ENCODE data around the gene ABCB8.

ABCB8 gene

DNA sequence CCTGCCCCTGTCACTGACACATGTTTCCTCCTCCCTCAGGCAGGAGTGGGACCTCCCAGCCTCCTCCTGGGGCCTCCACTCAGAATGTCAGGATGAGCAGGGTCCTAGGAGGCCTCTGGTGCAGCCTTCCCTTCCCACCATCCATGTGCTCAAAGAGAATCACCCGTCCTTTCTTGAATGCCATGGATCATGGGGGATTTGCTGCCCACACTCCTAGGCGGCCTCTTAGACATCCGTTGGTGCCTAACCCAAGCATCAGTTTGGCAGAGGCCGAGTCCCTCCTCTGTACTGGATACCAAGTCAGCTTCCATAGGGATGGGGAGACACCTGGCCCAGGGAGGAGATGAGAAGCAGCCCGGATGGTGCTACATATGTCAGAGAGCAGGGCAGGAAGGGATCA lies 30.4 kb upstream of the ABCB8 start:
- TF ChIP-seq, protein P1, sequence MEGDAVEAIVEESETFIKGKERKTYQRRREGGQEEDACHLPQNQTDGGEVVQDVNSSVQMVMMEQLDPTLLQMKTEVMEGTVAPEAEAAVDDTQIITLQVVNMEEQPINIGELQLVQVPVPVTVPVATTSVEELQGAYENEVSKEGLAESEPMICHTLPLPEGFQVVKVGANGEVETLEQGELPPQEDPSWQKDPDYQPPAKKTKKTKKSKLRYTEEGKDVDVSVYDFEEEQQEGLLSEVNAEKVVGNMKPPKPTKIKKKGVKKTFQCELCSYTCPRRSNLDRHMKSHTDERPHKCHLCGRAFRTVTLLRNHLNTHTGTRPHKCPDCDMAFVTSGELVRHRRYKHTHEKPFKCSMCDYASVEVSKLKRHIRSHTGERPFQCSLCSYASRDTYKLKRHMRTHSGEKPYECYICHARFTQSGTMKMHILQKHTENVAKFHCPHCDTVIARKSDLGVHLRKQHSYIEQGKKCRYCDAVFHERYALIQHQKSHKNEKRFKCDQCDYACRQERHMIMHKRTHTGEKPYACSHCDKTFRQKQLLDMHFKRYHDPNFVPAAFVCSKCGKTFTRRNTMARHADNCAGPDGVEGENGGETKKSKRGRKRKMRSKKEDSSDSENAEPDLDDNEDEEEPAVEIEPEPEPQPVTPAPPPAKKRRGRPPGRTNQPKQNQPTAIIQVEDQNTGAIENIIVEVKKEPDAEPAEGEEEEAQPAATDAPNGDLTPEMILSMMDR (IDR thresholded peaks at IDR 0.05; ENCODE audit: extremely low read depth, insufficient read depth, missing control alignments): no peak
- no peak for DNase-seq (ENCODE audit: low spot score)
- in situ Hi-C loops (cut with MboI; ENCODE audit: low pct_unique_long_range_greater_than_20kb, low sequenced_read_pairs, unreplicated experiment): no loop called here

DNA sequence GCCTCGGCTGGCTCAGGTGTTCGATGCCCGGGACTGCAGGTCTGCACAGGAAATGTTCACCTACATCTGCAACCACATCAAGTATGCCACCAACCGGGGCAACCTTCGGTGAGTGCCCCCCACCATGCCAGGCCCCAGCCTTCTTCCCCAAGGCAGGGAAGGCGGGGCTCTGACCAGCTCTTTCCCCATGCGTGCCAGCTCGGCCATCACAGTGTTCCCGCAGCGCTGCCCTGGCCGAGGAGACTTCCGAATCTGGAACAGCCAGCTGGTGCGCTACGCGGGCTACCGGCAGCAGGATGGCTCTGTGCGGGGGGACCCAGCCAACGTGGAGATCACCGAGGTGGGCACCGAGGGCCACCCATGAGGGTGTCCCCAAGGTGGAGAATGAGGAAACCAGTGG lies 29.9 kb upstream of the ABCB8 start:
- DNase-seq (ENCODE audit: low spot score): no peak
- TF ChIP-seq, protein P1 (IDR thresholded peaks at IDR 0.05; ENCODE audit: extremely low read depth, insufficient read depth, missing control alignments): no peak
- in situ Hi-C loops (cut with MboI; ENCODE audit: low pct_unique_long_range_greater_than_20kb, low sequenced_read_pairs, unreplicated experiment): no loop called here

DNA sequence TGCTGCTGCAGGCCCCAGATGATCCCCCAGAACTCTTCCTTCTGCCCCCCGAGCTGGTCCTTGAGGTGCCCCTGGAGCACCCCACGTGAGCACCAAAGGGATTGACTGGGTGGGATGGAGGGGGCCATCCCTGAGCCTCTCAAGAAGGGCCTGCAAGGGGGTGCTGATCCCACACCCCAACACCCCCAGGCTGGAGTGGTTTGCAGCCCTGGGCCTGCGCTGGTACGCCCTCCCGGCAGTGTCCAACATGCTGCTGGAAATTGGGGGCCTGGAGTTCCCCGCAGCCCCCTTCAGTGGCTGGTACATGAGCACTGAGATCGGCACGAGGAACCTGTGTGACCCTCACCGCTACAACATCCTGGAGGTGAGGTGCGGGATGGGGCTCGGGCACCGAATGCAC lies 29.2 kb upstream of the ABCB8 start:
- TF ChIP-seq, protein P1 (IDR thresholded peaks at IDR 0.05; ENCODE audit: extremely low read depth, insufficient read depth, missing control alignments): no peak
- in situ Hi-C loops (cut with MboI; ENCODE audit: low pct_unique_long_range_greater_than_20kb, low sequenced_read_pairs, unreplicated experiment): no loop called here
- DNase-seq (ENCODE audit: low spot score): no peak

DNA sequence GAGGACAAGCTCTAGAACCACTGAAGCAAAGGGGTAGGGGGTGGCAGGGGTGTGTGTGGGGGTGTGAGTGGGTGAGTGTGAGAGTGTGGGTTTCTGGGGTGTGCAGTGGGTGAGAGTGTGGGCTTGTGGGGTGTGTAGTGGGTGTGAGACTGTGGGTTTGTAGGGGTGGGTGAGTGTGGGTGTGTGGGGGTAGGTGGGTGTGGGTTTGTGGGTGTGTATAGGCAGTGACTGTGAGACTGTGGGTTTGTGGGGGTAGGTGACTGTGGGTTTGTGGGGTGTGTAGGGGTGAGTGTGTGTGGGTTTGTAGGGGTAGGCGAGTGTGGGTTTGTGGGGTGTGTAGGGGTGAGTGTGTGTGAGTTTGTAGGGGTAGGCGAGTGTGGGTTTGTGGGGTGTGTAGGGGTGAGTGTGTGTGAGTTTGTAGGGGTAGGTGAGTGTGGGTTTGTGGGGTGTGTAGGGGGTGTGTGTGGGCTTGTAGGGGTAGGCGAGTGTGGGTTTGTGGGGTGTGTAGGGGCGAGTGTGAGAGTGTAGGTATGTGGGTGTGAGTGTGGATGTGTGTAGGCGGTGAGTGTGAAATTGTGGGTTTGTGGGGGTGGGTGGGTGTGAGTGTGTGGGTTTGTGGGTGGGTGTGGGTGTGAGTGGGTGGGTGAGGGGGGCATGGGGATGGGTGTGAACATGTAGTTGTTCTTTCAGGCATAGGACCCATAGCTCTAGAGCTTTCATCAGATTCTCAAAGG lies 28.6 kb upstream of the ABCB8 start:
- in situ Hi-C loops (cut with MboI; ENCODE audit: low pct_unique_long_range_greater_than_20kb, low sequenced_read_pairs, unreplicated experiment): no loop called here
- DNase-seq (ENCODE audit: low spot score): no peak
- TF ChIP-seq, protein P1 (IDR thresholded peaks at IDR 0.05; ENCODE audit: extremely low read depth, insufficient read depth, missing control alignments): no peak

DNA sequence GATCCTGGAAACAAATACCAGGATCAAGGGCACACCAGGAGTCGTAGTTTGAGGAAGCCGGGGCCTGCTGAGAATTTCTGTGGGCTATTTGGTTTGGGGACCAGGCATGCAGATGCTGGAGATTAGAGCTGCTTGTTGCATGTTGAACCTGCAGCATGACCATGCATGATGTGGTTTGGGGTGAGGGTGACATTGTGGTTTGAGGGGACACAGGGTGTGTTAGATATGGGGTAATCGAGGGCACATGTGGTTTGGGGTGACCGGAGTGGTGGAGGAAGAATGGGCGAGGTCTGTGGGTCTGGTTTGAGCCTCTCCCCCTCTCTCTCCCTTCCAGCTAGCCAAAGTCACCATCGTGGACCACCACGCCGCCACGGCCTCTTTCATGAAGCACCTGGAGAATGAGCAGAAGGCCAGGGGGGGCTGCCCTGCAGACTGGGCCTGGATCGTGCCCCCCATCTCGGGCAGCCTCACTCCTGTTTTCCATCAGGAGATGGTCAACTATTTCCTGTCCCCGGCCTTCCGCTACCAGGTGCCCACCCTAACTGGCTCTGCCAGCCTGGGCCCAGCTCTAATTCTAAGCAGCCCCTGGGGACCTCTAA lies 27.3 kb upstream of the ABCB8 start:
- DNase-seq (ENCODE audit: low spot score): no peak
- in situ Hi-C loops (cut with MboI; ENCODE audit: low pct_unique_long_range_greater_than_20kb, low sequenced_read_pairs, unreplicated experiment): no loop called here
- TF ChIP-seq, protein P1 (IDR thresholded peaks at IDR 0.05; ENCODE audit: extremely low read depth, insufficient read depth, missing control alignments): no peak

DNA sequence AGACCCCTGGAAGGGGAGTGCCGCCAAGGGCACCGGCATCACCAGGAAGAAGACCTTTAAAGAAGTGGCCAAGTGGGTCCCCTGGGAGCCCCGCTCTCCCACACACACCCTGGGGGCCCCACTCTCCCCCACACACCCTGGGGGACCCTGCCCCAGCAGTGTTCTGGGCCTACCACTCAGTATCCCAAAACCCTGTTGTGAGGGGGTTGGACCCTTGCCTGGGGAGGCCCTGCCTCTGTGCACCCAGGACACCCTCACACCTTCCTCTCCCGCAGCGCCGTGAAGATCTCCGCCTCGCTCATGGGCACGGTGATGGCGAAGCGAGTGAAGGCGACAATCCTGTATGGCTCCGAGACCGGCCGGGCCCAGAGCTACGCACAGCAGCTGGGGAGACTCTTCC lies 26.7 kb upstream of the ABCB8 start:
- no peak for DNase-seq (ENCODE audit: low spot score)
- in situ Hi-C loops (cut with MboI; ENCODE audit: low pct_unique_long_range_greater_than_20kb, low sequenced_read_pairs, unreplicated experiment): no loop called here
- TF ChIP-seq, protein P1 (IDR thresholded peaks at IDR 0.05; ENCODE audit: extremely low read depth, insufficient read depth, missing control alignments): no peak

Measured in GM13977 (cell line).